HepG2 (cell line): Measurements from ENCODE around the gene TUBG2. TPM values are rescaled to one million over a fixed set of nuclear protein-coding genes. Genes with fewer than 3 reads are reported as not detected.

ENCODE experiments used
- AHDC1 ChIP-seq: sonication (generic); formaldehyde crosslinking; IDR thresholded peaks from 2 replicates; pipeline ENCODE4 v1.5.1; 2020; ENCODE audit warnings: mild to moderate bottlenecking, missing genetic modification reagents, borderline replicate concordance
- LBX2 ChIP-seq: sonication (generic); formaldehyde crosslinking; IDR thresholded peaks from 2 replicates; pipeline ENCODE4 v1.5.0; 2020; ENCODE audit warnings: missing genetic modification reagents, mild to moderate bottlenecking, borderline replicate concordance
- PLSCR1 ChIP-seq: sonication (generic); formaldehyde crosslinking; IDR thresholded peaks from 2 replicates; pipeline ENCODE4 v1.5.0; 2020; ENCODE audit warnings: missing genetic modification reagents, mild to moderate bottlenecking, borderline replicate concordance
- RAD51 ChIP-seq: fragments of 450-650 bp; IDR thresholded peaks from 2 replicates; pipeline ENCODE4 v1.6.1; 2016; ENCODE audit warnings: borderline replicate concordance
- SCMH1 ChIP-seq: sonication (generic); formaldehyde crosslinking; IDR thresholded peaks from 2 replicates; pipeline ENCODE4 v1.9.0; 2021; ENCODE audit warnings: missing genetic modification reagents, mild to moderate bottlenecking, borderline replicate concordance
- SP4 ChIP-seq: sonication (generic); formaldehyde crosslinking; IDR thresholded peaks from 2 replicates; pipeline ENCODE4 v1.8.1; 2023; ENCODE audit warnings: mild to moderate bottlenecking, missing genetic modification reagents
- SYNCRIP ChIP-seq: fragments of 200-400 bp; formaldehyde crosslinking; IDR thresholded peaks from 2 replicates; pipeline ENCODE4 v1.6.1; 2018; ENCODE audit warnings: mild to moderate bottlenecking, low read depth, low read length; ENCODE audit not compliant: insufficient read depth
- TCF7 ChIP-seq: sonication (generic); IDR thresholded peaks from 2 replicates; pipeline ENCODE4 v1.6.1; 2016; ENCODE audit warnings: antibody characterized with exemption, low read depth
- ZNF550 ChIP-seq: sonication (generic); formaldehyde crosslinking; IDR thresholded peaks from 2 replicates; pipeline ENCODE4 v1.4.0; 2020; ENCODE audit warnings: mild to moderate bottlenecking, missing genetic modification reagents, borderline replicate concordance
- ZNF605 ChIP-seq: sonication (generic); formaldehyde crosslinking; IDR thresholded peaks from 2 replicates; pipeline ENCODE4 v1.8.0; 2022; ENCODE audit warnings: mild to moderate bottlenecking, missing genetic modification reagents
- polyA plus RNA-seq, 8 experiments: library from polyadenylated mRNA; depleted of rRNA in 3 of 8; stranded (reverse) in 7 of 8; unstranded in 1 of 8; fragments of >200 nt; fragmentation: Illumina TruSeq in 4 of 8; extraction: Trizol in 4 of 8; gene quantifications; 2 replicates each; pipeline versions ENCODE4 v1.2.1 to v1.2.3, GENCODE V29; 2011 to 2016; ENCODE audit warnings: low read depth in 4 of 8, missing spikeins in 1 of 8, mixed read lengths in 1 of 8; ENCODE audit not compliant: insufficient read depth in 1 of 8
- total RNA-seq, 5 experiments: library from RNA; depleted of rRNA; stranded (reverse); fragments of >200 nt; fragmentation: Illumina TruSeq; extraction: Trizol; gene quantifications; 2 replicates each; pipeline ENCODE4 v1.2.3, GENCODE V29; 2016; ENCODE audit warnings: low read depth in 1 of 5
- TF ChIP-seq, protein P1 (sequence below): sonication (generic); formaldehyde crosslinking; IDR thresholded peaks from 2 replicates; pipeline ENCODE4 v1.4.0; 2020; ENCODE audit warnings: missing genetic modification reagents, borderline replicate concordance
- TF ChIP-seq, protein P2 (sequence below): sonication (generic); formaldehyde crosslinking; IDR thresholded peaks from 2 replicates; pipeline ENCODE4 v1.9.0; 2021; ENCODE audit warnings: missing genetic modification reagents, borderline replicate concordance
- TF ChIP-seq, protein P3 (sequence below): sonication (generic); formaldehyde crosslinking; IDR thresholded peaks from 2 replicates; pipeline ENCODE4 v1.4.0; 2020; ENCODE audit warnings: mild to moderate bottlenecking, missing genetic modification reagents

TUBG2 gene
- total and polyA plus RNA-seq, 2 of the 13 experiments (the other 11 are each of a cell fraction or from before 2014, with no cell fraction given) = 16.0 to 42.3 TPM

DNA sequence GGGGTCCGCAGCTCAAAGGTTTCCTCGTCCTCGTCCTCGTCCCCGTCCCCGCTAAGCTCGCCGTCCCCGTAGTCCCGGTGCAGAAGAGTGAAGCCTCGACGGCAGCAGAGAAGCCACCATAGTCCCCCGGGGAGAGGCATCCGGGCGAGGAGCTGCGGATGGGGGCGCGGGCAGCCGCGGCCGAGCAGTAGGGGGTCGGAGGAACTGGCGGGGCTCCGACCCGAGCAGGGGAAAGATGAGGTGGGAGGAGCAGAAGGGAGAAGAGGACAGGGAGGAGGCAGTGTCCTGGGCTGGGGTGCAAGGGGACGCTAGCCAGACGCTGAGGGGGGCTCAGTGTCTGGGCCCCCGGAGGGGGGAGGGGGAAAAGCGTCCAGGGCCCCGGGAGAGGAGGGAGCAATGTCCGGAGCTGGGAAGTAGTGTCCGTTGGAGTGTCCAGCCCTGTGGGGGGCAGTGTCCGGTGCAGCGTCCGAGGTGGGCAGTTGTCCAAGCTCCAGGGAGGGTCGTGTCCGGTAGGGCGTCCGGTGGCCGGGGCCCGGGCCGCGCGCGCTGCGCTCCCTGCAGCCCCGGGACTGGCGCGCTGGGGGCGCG is 17.4 kb downstream of the TUBG2 start, which contains the start of gene PLEKHH3 (continued):
- TF ChIP-seq, protein P1, sequence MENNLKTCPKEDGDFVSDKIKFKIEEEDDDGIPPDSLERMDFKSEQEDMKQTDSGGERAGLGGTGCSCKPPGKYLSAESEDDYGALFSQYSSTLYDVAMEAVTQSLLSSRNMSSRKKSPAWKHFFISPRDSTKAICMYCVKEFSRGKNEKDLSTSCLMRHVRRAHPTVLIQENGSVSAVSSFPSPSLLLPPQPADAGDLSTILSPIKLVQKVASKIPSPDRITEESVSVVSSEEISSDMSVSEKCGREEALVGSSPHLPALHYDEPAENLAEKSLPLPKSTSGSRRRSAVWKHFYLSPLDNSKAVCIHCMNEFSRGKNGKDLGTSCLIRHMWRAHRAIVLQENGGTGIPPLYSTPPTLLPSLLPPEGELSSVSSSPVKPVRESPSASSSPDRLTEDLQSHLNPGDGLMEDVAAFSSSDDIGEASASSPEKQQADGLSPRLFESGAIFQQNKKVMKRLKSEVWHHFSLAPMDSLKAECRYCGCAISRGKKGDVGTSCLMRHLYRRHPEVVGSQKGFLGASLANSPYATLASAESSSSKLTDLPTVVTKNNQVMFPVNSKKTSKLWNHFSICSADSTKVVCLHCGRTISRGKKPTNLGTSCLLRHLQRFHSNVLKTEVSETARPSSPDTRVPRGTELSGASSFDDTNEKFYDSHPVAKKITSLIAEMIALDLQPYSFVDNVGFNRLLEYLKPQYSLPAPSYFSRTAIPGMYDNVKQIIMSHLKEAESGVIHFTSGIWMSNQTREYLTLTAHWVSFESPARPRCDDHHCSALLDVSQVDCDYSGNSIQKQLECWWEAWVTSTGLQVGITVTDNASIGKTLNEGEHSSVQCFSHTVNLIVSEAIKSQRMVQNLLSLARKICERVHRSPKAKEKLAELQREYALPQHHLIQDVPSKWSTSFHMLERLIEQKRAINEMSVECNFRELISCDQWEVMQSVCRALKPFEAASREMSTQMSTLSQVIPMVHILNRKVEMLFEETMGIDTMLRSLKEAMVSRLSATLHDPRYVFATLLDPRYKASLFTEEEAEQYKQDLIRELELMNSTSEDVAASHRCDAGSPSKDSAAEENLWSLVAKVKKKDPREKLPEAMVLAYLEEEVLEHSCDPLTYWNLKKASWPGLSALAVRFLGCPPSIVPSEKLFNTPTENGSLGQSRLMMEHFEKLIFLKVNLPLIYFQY (CRISPR knock-in tag) = no peak
- TF ChIP-seq TCF7 (no peak), PLSCR1 (CRISPR knock-in tag) (no peak), SCMH1 (CRISPR knock-in tag) (no peak), SP4 (CRISPR knock-in tag) (peak; percentile 50; the same call in 1 of the 2 replicates), ZNF550 (CRISPR knock-in tag) (no peak), RAD51 (no peak), ZNF605 (CRISPR knock-in tag) (0 out of 2 replicates have a peak, but pooled peaks have one; percentile 51), LBX2 (CRISPR knock-in tag) (no peak), AHDC1 (CRISPR knock-in tag) (no peak), SYNCRIP (no peak)
- TF ChIP-seq, protein P2, sequence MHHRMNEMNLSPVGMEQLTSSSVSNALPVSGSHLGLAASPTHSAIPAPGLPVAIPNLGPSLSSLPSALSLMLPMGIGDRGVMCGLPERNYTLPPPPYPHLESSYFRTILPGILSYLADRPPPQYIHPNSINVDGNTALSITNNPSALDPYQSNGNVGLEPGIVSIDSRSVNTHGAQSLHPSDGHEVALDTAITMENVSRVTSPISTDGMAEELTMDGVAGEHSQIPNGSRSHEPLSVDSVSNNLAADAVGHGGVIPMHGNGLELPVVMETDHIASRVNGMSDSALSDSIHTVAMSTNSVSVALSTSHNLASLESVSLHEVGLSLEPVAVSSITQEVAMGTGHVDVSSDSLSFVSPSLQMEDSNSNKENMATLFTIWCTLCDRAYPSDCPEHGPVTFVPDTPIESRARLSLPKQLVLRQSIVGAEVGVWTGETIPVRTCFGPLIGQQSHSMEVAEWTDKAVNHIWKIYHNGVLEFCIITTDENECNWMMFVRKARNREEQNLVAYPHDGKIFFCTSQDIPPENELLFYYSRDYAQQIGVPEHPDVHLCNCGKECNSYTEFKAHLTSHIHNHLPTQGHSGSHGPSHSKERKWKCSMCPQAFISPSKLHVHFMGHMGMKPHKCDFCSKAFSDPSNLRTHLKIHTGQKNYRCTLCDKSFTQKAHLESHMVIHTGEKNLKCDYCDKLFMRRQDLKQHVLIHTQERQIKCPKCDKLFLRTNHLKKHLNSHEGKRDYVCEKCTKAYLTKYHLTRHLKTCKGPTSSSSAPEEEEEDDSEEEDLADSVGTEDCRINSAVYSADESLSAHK (CRISPR knock-in tag) = no peak
- TF ChIP-seq, protein P3, sequence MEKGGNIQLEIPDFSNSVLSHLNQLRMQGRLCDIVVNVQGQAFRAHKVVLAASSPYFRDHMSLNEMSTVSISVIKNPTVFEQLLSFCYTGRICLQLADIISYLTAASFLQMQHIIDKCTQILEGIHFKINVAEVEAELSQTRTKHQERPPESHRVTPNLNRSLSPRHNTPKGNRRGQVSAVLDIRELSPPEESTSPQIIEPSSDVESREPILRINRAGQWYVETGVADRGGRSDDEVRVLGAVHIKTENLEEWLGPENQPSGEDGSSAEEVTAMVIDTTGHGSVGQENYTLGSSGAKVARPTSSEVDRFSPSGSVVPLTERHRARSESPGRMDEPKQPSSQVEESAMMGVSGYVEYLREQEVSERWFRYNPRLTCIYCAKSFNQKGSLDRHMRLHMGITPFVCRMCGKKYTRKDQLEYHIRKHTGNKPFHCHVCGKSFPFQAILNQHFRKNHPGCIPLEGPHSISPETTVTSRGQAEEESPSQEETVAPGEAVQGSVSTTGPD (CRISPR knock-in tag) = no peak
